Psoas muscle (tissue), 8 donors: ENCODE measurements around the gene LRP5. TPM values are rescaled to one million over a fixed set of nuclear protein-coding genes. Genes with fewer than 3 reads are reported as not detected.

Source experiments
- ATAC-seq, 4 donors: fragments of 200-7000 bp; cut with Tn5 transposase; one replicate each; pipeline ENCODE4 v1.9.1; 2020; ENCODE audit warnings: moderate library complexity in 3 of 4, mild to moderate bottlenecking in 2 of 4
- DNase-seq, 2 donors: peaks; one replicate each; pipeline ENCODE4 v3.0.0-alpha.2; 2020
- H3K27ac ChIP-seq: fragments of 200-600 bp; one replicate; pipeline ENCODE4 v1.8.0; 2022
- H3K27me3 ChIP-seq, 3 donors: fragments of 200-600 bp in 1 of 3; one replicate each; pipeline versions ENCODE4 v1.6.1 to v1.8.0; 2013 to 2022; ENCODE audit warnings: low read length in 2 of 3, mild to moderate bottlenecking in 2 of 3, moderate library complexity in 1 of 3; ENCODE audit not compliant: insufficient read depth in 3 of 3
- H3K36me3 ChIP-seq, 2 donors: fragments of 200-600 bp in 1 of 2; one replicate each; pipeline versions ENCODE4 v1.6.1 to v1.8.0; 2013 to 2022; ENCODE audit warnings: low read depth in 1 of 2, mild to moderate bottlenecking in 1 of 2, moderate library complexity in 1 of 2; ENCODE audit not compliant: insufficient read depth in 1 of 2
- H3K4me1 ChIP-seq: fragments of 200-600 bp; one replicate; pipeline ENCODE4 v1.8.0; 2022
- H3K4me3 ChIP-seq: fragments of 200-600 bp; one replicate; pipeline ENCODE4 v1.8.0; 2022; ENCODE audit warnings: mild to moderate bottlenecking
- H3K9me3 ChIP-seq: fragments of 200-600 bp; one replicate; pipeline ENCODE4 v1.8.0; 2022
- CTCF ChIP-seq: fragments of 200-600 bp; IDR thresholded peaks from one replicate; pipeline ENCODE4 v1.8.0; 2022; ENCODE audit warnings: antibody characterized with exemption
- WGBS, 3 donors: extraction: QIAGEN DNeasy Blood & Tissue Kit; methylation state at CpG; one replicate each; pipeline versions ENCODE4 v1.1.6 to v1.1.7; 2013; 5-methylcytosine and 5-hydroxymethylcytosine counted together
- intact Hi-C, 2 donors: fragments of 100-400 bp; cut with DNase I; formaldehyde crosslinking; loops; one replicate each; pipeline versions ENCODE4 v1.11.0 to v1.14.2; 2022
- polyA plus RNA-seq, 3 donors: library from polyadenylated mRNA; stranded (reverse); fragments of 200-250 nt; gene quantifications; one replicate each; pipeline ENCODE4 v1.2.3, GENCODE V29; 2013
- total RNA-seq, 4 donors: library from RNA; stranded (reverse); fragmentation: NEBNext Ultra II Directional in 2 of 4; extraction: Animal tissue kit (Norgen Biotek cat#: 25700) in 2 of 4; gene quantifications; one replicate each; pipeline versions ENCODE4 v1.2.1 to v1.2.4, GENCODE V29; 2021 to 2023
- donor health status: healthy with polysubstance abuse.
- donor health status: DM: no; HTN: no; CAD: no; lungs with moderate emphysema.
- donor health status: Bipolar disorder and iron deficiency.
- donor health status: healthy.
- donor health status: DM: yes; HTN: yes; CAD: no.
- donor health status: DM: no; HTN: no; CAD: no.
- donor health status: DM: no; HTN: no; CAD: no.
- donor health status: DM: yes; HTN: yes; CAD: no.

The LRP5 gene
- total and polyA plus RNA-seq, 7 donors = 5.3 to 19.2 (median 16.7) TPM

- DNase-seq (peak in 1 of 2 donors; percentile 58), ATAC-seq (no peak)
- TF ChIP-seq CTCF = no peak
- intact Hi-C loops = no loop called here
- Histone ChIP-seq H3K9me3 (no peaks in the 10 kb centered on the region), H3K4me3 (no peak overlapping the region), H3K36me3 (no peaks in the 10 kb centered on the region), H3K4me1 (peaks cover 63% of the 10 kb centered on the region), H3K27me3 (no peaks in the 10 kb centered on the region), H3K27ac (no peak overlapping the region)
- WGBS, 3 donors = 39 to 60% (median 40%) methylated on average over 12 of the region's 12 CpGs
Measured at GRCh38 chr11:68377389-68377795, 65.0 kb downstream of the LRP5 start.

DNA sequence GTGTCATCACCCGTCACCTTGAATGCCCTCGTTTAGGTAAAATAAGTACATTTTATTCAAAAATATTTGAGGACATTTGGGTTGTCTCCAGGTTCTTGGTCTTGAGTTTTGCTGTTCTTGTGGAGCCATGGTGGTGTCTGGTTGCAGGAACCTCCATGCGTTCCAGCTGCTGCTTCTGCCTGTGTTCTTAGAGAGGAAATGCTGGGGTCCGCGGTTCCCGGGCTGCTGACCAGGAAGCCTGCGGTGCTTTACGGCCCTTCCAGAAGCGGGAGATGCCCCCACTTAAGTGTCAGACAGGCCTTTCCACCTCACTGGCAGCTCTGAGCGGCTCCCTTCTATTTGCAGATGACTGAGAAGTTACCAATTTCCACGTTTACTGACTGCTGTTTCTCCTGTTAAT, 66.8 kb downstream of the LRP5 start:
- no peaks in the 10 kb centered on the region for H3K9me3 ChIP-seq
- no peak overlapping the region for H3K27ac ChIP-seq
- H3K27me3 ChIP-seq = no peaks in the 10 kb centered on the region
- no peaks in the 10 kb centered on the region for H3K36me3 ChIP-seq
- WGBS, 3 donors = 50 to 63% (median 57%) methylated on average over 11 of the region's 11 CpGs
- DNase-seq (no peak), ATAC-seq (no peak)
- H3K4me1 ChIP-seq = peaks cover 72% of the 10 kb centered on the region
- H3K4me3 ChIP-seq = no peak overlapping the region
- TF ChIP-seq CTCF = no peak
- intact Hi-C loops = no loop called here

DNA sequence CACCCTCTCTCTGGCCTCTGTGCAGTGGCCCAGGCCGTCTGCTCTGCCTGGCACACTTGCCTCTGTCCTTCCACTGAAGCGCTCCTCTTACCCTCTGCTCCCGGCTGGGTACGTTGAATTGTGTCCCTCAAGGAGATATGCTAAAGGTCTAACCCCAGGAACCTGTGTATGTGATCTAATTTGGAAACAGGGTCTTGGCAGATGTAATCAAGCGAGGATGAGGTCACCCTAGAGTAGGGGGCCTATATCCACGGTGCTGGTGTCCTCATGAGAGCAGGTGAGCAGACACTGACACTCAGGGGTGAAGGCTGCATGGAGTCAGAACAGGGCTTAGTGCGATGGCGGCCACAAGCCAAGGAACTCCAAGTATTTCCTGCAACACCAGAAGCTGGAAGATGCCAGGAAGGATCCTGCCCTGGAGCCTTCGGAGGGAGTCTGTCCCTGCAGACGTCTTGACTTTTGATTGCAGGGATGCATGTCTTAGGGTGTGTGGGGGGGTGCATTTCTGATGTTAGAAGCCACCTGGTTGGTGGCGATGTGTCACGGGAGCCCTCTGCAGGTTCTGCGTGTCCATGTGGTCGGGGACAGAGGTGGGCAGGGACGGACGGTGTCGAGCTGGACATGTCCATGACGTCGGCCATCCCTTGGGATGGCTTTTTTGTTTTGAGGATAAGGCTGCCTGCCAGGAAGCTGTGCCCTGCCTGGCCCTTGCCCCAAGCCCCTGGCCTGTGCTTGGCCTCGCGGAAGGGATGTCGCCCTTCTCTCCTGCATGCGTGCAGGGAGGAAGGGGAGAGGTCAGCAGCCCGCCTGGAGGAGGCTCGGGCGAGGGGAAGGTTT, 68.6 kb downstream of the LRP5 start:
- TF ChIP-seq CTCF = no peak
- Histone ChIP-seq H3K36me3 (no peaks in the 10 kb centered on the region), H3K27me3 (no peaks in the 10 kb centered on the region), H3K9me3 (no peaks in the 10 kb centered on the region), H3K4me3 (peak overlapping the region; percentile 13), H3K27ac (peak overlapping the region; percentile 42), H3K4me1 (peaks cover 59% of the 10 kb centered on the region)
- WGBS, 3 donors = 40 to 53% (median 46%) methylated on average over 25 to 26 of the region's 26 CpGs
- DNase-seq = peak in 1 of 2 donors; percentile 54
- intact Hi-C loops = loop anchor here (5.0 kb wide), 3 partner anchors 66 to 124 kb away; partner anchors contain the start of gene C11orf24 (in 1 of the 2)
- peak; percentile 28 to 46 (median 38) for ATAC-seq

- no peaks in the 10 kb centered on the region for H3K9me3 ChIP-seq
- DNase-seq (peak in 1 of 2 donors; percentile 55), ATAC-seq (peak in 3 of 4 donors; percentile 27 to 42 (median 41))
- TF ChIP-seq CTCF = no peak
- H3K27ac ChIP-seq = no peak overlapping the region
- H3K4me1 ChIP-seq = peaks cover 59% of the 10 kb centered on the region
- peaks cover 0 to 6% of the 10 kb centered on the region in 2 donors for H3K36me3 ChIP-seq
- no peaks in the 10 kb centered on the region for H3K27me3 ChIP-seq
- intact Hi-C loops = loop anchor here (5.0 kb wide), 3 partner anchors 66 to 124 kb away; partner anchors contain the start of gene C11orf24 (in 1 of the 2)
- WGBS, 3 donors = 19 to 60% (median 39%) methylated on average over 4 of the region's 4 CpGs
- no peak overlapping the region for H3K4me3 ChIP-seq
Measured at GRCh38 chr11:68381716-68382115, 69.3 kb downstream of the LRP5 start.
